Ovary (tissue), 3 donors: Measurements from ENCODE around the gene TKFC.

Experiments used
- EP300 ChIP-seq: sonication (generic); formaldehyde crosslinking; IDR thresholded peaks from one replicate; pipeline ENCODE4 v1.6.1; 2017; ENCODE audit warnings: antibody characterized with exemption
- POLR2A ChIP-seq: fragments of 450-650 bp; IDR thresholded peaks from one replicate; pipeline ENCODE4 v1.6.1; 2017; ENCODE audit warnings: antibody characterized with exemption, mild to moderate bottlenecking, moderate library complexity
- TF ChIP-seq, protein P1 (sequence below), 3 donors: fragments of 450-650 bp in 2 of 3; fragments of 200-600 bp in 1 of 3; IDR thresholded peaks; one replicate each; pipeline versions ENCODE4 v1.5.1 to v1.8.0; 2016 to 2022; ENCODE audit warnings: antibody characterized with exemption in 3 of 3, mild to moderate bottlenecking in 1 of 3
- donor health status: DM: no; HTN: no; CAD: no.

DNA sequence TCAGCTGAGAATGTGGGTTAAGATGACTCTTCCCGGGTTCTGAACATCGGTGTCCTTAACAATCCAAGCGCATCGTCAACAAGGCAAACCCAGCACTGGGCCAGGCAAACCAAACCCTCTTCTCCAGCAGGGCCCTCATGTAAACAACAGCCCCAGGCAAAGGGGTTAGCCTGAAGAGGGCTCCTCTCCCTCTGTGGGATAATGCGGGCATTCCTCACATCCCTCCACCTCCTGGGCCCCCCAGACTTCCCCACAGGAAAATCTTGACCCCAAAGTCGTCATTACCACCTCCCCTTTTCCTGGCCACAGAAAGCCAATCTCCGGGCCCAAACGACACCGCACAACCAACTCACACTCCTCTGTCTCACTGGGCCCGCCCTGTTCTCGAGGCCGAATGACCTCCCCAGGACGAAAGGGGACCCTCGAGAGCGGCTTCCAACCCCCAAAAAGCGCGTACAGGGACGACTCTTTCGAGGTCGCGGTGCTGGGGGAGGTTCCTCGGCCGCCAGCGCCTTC, 689 bp upstream of the TKFC start:
- TF ChIP-seq, protein P1, sequence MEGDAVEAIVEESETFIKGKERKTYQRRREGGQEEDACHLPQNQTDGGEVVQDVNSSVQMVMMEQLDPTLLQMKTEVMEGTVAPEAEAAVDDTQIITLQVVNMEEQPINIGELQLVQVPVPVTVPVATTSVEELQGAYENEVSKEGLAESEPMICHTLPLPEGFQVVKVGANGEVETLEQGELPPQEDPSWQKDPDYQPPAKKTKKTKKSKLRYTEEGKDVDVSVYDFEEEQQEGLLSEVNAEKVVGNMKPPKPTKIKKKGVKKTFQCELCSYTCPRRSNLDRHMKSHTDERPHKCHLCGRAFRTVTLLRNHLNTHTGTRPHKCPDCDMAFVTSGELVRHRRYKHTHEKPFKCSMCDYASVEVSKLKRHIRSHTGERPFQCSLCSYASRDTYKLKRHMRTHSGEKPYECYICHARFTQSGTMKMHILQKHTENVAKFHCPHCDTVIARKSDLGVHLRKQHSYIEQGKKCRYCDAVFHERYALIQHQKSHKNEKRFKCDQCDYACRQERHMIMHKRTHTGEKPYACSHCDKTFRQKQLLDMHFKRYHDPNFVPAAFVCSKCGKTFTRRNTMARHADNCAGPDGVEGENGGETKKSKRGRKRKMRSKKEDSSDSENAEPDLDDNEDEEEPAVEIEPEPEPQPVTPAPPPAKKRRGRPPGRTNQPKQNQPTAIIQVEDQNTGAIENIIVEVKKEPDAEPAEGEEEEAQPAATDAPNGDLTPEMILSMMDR (IDR thresholded peaks at IDR 0.05) = no peak
- TF ChIP-seq POLR2A (no peak), EP300 (no peak)
